Smooth muscle cell of the brain vasculature (primary cell): ENCODE data around the gene APOBEC3H.

Source experiments
- DNase-seq: peaks from one replicate; pipeline ENCODE4 v3.0.0-alpha.2; 2012; ENCODE audit warnings: low read depth, low spot score

APOBEC3H gene

GRCh38 chr22:39081016-39081415, 16.0 kb upstream of the APOBEC3H start:
- DNase-seq: no peak

GRCh38 chr22:39081598-39081997, 15.4 kb upstream of the APOBEC3H start:
- DNase-seq: no peak

- no peak for DNase-seq
These were observed 13.6 kb upstream of the APOBEC3H start for GRCh38 chr22:39083212-39084165.

- DNase-seq: no peak
These were observed 12.4 kb upstream of the APOBEC3H start for GRCh38 chr22:39084666-39085065.

- DNase-seq: no peak
These were observed 9.9 kb upstream of the APOBEC3H start for GRCh38 chr22:39087098-39087497.

- DNase-seq: no peak
These were observed 9.0 kb upstream of the APOBEC3H start for GRCh38 chr22:39087881-39088684.

GRCh38 chr22:39088685-39089032, 8.4 kb upstream of the APOBEC3H start:
- no peak for DNase-seq

- no peak for DNase-seq
These were observed 7.1 kb upstream of the APOBEC3H start for GRCh38 chr22:39089928-39090327.

- DNase-seq: no peak
These were observed 6.5 kb upstream of the APOBEC3H start for GRCh38 chr22:39090426-39091064.

GRCh38 chr22:39091126-39092081, 5.6 kb upstream of the APOBEC3H start:
- DNase-seq: no peak

GRCh38 chr22:39092111-39092862, 4.8 kb upstream of the APOBEC3H start:
- DNase-seq: no peak

GRCh38 chr22:39094717-39095389, 2.2 kb upstream of the APOBEC3H start:
- DNase-seq: no peak

- DNase-seq: no peak
These were observed 1.1 kb upstream of the APOBEC3H start for GRCh38 chr22:39095971-39096370.

GRCh38 chr22:39098026-39098425, 982 bp downstream of the APOBEC3H start:
- no peak for DNase-seq

- no peak for DNase-seq
These were observed 1.5 kb downstream of the APOBEC3H start for GRCh38 chr22:39098576-39098975.

- no peak for DNase-seq
These were observed 4.2 kb downstream of the APOBEC3H start for GRCh38 chr22:39101226-39101625.

- DNase-seq: no peak
These were observed 6.4 kb downstream of the APOBEC3H start for GRCh38 chr22:39103431-39103830.

GRCh38 chr22:39106326-39106725, 9.3 kb downstream of the APOBEC3H start:
- no peak for DNase-seq

- DNase-seq: no peak
These were observed 11.4 kb downstream of the APOBEC3H start for GRCh38 chr22:39108487-39108886.

GRCh38 chr22:39109361-39109760, 12.3 kb downstream of the APOBEC3H start:
- no peak for DNase-seq
